ENCODE results near the gene SYTL3.
A peak's percentile ranks its signal among the peaks of the same experiment; 100 is the strongest.
"Not testable (repeated sequence)": the region's sequence is repeated elsewhere in the genome, so short reads cannot be mapped to it uniquely, and the experiment has no call there.

The SYTL3 gene

DNA sequence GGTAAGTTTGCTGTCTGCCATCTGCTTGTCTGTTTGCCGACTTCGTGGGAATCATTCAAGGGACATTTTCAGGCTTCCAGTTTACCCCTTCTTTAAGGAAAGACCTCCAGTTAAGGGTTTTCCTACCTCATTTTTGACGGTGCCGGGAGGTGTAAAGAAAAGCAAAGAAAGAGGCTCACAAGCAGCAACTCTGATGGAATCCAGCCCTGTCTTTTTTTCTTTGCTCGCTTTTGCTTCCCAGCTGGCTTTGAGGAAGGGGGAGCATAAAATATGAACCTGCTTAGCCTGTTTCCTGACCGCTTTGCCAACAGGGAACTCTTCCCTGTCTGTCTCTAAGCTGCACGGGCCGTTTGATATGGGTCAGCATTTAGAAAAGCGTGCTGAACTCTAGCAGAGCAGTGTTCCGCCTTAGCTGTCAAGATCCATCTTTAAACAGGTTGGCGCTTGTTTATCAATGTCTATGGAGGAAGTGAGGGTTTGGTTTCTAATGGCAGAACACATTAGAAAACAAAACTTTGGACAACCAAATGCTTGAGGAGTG lies 13.8 kb downstream of the SYTL3 start:
- no peak for DNase-seq (ENCODE audit: low read depth)

DNA sequence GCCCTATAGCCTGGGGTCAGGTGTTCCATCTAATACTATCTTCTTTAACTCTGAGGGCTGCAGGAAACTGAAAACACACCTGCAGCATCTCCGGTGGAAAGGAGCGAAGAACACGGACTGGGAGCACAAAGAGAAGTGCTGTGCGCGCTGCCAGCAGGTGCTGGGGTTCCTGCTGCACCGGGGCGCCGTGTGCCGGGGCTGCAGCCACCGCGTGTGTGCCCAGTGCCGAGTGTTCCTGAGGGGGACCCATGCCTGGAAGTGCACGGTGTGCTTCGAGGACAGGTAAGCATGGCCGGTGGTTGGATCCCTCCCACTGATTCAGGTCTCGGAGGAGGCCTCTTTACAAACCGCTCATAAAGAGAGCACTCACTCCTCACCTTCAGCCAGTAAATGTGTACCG lies 15.5 kb downstream of the SYTL3 start:
- no peak for DNase-seq (ENCODE audit: low read depth)

DNA sequence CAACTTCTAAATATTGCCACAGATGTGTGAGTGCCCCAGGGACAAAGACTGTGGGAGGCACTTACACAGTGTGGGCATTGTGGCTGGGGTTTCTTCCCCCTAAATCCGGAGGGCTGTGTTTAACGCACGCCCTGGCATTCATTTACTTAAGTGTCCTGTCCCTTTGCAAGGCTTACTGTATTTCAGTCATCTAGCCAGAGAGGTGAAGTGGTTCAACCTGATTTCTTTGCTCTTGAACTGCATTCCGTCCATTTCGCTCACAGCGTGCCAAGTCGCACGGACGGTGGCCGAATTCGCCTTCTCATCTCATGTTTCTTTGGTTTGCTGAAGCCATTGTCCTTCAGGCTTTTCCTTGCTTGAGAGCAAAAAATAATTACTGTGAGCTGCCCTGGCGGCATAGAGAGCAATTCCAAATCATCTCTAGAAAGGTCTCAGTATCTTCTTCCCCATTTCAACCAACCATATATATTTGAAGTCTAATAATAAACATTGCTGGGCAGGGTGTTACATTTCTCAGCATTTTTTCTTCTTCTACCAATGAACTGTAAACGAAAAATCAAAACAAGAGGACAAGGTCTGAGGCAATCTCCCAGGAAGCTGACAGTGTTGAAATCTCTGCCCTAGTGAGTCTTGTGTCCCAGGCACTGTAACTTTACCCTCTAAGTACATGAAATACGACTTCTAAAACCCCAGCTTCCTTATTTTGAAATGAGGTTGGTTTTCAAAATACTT lies 16.9 kb downstream of the SYTL3 start:
- DNase-seq (ENCODE audit: low read depth) = no peak

DNA sequence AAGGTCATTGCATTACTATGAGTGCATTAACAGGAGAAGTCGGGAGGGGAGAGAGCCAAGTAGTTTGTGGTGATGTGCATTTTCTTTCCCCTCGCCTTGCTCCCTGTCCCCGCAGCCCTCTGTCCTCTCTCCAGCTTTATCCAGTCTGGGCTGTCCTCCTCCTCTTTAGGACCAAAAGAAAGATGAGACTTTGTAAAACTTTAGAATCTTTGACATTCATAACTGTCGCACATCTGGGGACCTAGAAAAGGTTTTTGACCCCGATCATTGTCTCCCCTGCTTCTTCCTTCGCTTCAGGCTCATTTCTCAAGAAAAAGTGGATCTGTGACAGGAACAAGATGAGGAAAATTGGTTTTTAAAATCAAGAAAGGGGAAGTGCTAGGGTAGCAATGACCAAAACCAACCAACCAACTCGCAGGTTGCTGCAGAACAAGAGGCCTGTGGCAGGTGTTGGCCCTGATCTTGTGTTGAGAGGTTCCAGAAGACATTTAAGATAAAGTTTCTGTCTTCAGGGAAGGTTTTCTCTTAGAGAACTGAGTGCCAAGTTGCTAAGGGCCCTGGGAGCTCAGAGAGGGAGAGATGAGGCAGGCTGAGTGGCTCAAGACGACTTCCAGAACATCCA lies 17.6 kb downstream of the SYTL3 start:
- DNase-seq (ENCODE audit: low read depth) = no peak

DNA sequence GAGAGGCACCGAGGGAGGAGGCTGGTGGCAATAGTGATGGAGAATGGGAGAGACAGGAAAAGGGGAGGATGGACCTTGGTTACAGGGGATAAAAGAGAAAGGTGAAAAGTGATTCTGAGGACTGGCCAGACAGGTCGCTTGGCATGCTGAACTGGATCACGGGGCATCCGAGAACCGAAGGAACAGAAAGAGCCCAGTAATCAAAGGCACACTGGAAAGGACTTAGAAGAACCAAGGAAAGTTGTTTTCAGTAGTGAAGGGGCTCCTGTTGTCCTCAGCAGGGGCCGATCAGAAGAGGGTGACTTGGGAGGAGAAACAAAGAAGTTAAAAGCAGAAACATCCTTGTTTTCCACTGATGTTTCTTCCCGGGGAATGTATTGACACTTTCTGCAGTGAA lies 18.9 kb downstream of the SYTL3 start:
- DNase-seq (ENCODE audit: low read depth) = no peak

DNA sequence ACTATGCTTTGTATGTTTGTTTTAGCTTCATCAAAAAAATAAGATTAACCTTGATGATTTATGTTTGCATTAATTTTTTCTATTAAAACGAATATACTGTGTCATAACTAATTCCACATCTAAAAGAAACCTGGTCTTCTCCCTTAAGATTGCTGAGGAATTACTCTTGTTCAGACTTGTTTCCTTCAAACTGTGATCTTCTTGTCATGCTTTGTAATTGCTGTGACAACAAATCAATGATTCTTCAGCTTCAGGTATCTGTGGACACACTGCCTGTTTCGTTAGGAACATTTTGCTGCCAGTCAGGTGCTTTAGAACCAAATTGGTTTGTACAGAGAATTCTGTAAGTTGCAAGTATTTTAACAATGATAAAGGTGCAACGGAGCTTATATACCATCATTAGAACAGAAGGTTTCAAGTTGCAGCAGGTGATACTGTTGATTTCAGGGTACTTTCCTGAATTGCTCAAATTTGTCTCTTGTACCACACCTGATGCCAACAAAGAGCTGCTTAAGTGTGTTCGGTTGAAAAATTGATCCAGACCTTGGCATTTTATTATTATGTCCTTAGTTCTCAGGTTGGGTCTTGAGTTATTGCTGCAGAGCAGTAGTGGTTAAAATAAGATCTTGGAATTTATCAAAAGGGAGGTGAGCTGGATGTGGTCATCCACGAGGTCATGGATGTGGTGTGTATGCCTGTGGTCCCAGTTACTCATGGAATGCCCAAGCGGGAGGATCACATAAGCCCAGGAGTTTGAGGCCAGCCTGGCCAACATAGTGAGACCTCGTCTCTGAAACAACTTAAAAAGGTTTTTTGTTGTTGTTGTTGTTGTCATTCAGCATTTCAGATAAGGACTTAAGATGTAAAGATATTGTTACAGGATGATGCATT lies 19.5 kb downstream of the SYTL3 start:
- DNase-seq (ENCODE audit: low read depth) = no peak

DNA sequence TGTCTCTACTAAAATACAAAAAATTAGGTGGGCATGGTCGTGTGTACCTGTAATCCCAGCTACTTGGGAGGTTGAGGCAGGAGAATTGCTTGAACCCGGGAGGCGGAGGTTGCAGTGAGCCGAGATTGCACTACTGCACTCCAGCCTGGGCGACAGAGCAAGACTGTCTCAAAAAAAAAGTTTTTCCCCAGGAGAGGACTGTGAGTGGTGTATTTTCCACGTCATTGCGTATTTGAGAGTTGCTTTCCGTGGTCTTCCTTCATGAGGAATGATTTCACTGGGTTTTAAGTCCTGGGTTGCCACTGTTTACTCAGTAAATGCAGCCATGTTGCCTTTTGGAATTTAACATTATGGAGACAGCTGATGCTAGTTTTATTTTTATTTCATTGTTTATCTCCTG lies 22.3 kb downstream of the SYTL3 start:
- not testable (repeated sequence) for DNase-seq (ENCODE audit: low read depth)

DNA sequence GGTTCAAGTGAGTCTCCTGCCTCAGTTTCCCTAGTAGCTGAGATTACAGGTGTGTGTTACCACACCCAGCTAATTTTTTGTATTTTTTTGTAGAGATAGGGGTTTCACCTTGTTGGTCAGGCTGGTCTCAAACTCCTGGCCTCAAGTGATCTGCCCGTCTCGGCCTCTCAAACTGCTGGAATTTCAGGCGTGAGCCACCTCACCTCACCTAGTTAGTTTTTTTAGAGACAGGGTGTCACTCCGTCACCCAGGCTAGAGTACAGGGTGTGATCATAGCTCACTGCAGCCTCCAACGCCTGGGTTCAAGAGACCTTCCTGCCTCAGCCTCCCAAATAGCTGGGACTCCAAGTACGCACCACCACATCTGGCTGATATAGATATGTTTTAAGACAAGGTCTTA lies 22.9 kb downstream of the SYTL3 start:
- no peak for DNase-seq (ENCODE audit: low read depth)

DNA sequence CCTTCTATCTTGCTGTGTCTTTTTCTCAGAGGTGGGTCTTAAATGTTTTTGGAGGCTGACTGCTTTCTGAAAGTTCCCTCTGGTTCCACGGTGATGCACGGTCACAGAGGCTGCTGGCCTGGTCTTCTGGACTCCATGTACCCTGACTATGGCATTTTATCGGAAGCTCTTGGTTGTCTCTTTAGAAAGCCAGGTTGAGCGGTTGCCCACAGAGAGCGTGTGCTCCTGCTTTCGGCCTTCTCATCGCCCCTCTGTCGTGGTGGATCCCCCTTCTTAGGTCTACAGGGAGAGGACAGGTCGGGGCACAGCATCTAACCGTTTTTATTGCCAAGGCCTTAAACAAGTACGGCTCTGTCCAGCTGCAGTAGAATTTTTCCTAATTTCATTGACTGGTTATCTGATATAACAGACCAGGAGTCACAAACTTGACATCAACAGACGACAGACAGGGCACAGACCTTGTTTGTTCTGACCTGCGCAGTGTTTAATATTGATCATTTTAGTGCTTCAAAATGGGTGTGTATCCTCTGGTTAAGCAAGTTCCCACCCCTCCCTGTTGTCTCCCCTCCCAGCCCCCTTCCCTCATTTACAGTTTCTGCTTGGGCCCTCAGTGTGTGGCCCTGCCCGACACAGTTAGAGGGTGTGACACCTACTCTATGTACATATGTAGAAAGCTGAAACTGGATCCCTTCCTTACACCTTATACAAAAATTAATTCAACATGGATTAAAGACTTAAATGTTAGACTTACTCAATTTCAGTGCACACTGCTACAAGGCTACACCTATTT lies 24.7 kb downstream of the SYTL3 start:
- no peak for DNase-seq (ENCODE audit: low read depth)

DNA sequence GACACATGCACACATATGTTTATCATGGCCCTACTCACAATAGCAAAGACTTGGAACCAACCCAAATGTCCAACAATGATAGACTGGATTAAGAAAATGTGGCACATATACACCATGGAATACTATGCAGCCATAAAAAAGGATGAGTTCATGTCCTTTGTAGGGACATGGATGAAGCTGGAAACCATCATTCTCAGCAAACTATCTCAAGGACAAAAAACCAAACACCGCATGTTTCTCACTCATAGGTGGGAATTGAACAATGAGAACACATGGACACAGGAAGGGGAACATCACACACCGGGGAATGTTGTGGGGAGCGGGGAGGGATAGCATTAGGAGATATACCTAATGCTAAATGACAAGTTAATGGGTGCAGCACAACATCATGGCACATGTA lies 27.2 kb downstream of the SYTL3 start:
- not testable (repeated sequence) for DNase-seq (ENCODE audit: low read depth)

DNA sequence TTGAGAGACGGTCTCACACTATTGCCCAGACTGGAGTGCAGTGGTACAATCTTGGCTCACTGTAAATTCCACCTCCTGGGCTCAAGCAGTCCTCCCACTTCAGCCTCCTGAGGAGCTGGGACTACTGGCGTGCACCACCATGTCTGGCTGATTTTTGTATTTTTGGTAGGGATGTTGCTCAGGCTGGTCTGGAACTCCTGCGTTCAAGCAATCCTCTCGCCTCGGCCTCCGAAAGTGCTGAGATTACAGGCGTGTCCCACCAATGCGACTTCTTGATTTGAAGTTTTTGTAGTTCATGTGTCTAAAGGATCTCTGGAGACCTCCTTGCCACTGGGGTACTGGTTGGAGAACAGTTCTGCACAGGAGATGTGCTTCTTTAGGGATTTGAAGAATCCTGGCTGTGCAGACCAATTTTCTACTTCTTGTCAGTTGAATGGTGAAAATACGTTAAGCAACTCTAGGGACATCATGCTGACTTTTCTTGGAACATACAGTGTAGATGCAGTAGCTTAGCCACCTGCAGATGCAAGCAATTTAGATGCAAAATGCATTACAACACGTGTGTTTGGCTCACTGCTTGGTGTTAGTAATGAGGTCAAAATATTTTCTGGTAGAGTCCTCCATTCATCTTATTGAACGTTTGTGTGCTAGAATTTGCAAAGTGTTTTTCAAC lies 28.2 kb downstream of the SYTL3 start:
- no peak for DNase-seq (ENCODE audit: low read depth)

DNA sequence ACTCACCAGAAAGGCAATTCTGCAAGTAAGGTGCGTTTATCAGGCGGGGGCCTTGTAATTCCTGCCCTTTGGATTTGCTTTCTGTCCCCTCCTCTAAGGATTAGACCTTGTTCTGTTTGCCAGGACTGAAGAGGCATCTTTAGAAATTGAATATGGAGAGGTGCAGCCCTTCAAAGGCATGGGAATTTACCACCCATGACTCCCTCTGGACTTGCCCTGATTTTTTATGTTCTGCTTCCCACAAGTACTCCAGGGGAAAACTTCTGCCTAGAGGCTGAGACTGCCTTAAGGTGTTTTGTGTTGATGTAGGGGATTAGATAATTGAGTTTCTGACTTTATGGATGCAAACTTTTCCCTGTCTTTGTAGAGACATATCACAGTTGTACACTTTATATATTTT lies 30.2 kb downstream of the SYTL3 start:
- no peak for DNase-seq (ENCODE audit: low read depth)

DNA sequence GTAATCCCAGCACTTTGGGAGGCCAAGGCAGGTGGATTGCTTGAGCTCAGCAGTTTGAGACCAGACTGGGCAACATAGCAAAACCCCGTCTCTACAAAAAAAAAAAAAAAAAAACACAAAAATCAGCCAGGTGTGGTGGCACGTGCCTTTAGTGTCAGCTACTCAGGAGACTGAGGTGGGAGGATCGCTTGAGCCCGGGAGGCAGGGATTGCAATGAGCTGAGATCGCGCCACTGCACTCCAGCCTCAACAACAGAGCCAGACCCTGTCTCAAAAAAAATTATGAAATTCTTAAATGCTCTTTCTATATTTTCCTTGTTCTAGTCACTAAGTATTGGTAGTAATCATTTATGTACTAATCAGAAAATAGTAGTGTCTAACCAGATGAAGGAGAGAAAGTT lies 30.6 kb downstream of the SYTL3 start:
- no peak for DNase-seq (ENCODE audit: low read depth)

DNA sequence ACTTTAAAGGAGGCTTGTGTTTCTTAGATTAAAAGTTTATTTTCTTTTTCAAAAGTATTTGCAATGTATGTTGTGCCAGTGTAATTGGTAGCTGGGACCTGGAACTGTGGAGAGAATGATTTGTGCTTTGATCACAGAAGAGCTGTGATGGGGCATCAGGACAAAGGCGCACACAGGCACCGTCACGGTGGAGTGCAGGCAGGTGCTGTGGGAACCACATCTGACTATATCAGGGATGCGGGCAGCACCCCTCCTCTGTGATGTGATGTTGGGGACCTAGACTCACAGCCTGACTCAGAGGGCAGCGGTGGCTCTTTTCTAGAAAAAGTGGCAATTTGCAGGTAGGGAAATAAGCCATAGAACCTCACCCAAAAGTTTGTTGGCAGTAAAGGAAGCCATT lies 34.5 kb downstream of the SYTL3 start:
- DNase-seq (ENCODE audit: low read depth) = no peak

DNA sequence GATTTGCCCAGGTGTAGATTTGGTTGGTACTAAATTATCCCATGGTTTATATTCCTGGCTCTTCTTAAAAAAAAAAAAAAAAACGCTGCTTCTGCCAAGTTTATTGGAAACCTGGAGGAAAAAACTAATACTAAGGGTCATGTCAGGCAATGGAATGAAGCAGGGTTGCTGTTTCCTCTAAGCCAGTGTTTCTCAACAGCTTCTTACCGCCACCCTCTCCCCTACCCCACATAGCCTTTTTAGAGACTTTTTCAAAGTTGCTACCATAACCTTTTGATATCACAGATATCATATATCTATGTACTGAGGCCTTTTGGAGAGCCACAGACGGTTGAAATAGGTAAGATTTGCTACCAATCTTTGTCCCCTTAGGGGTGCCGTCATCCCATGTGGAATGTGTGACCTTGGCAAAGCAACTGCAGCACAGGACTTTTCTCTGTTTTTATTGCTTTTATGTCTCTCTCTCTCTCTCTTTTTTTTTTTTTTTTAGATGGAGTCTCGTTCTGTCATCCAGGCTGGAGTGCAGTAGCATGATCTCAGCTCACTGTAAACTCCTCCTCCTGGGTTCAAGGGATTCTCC lies 35.0 kb downstream of the SYTL3 start:
- DNase-seq (ENCODE audit: low read depth) = no peak

DNA sequence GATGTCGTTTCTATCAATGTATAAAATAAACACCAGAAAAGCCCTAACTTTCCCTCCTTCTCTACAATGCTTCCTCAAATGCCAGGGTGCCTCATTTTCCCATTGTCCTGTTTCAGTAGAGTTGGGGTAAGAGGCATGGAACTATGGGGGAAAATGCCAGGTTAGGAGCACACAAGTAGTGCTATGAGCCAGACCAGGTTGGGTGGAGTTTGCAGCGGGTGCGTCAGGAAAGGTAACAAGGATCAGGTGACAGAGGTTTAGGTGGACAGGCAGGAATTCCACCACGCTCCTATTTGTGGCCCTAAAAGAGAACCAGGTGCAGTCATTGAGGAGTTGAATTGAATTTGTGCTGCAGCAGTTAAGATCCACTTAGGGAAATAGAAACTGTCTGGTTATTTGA lies 36.5 kb downstream of the SYTL3 start:
- no peak for DNase-seq (ENCODE audit: low read depth)

DNA sequence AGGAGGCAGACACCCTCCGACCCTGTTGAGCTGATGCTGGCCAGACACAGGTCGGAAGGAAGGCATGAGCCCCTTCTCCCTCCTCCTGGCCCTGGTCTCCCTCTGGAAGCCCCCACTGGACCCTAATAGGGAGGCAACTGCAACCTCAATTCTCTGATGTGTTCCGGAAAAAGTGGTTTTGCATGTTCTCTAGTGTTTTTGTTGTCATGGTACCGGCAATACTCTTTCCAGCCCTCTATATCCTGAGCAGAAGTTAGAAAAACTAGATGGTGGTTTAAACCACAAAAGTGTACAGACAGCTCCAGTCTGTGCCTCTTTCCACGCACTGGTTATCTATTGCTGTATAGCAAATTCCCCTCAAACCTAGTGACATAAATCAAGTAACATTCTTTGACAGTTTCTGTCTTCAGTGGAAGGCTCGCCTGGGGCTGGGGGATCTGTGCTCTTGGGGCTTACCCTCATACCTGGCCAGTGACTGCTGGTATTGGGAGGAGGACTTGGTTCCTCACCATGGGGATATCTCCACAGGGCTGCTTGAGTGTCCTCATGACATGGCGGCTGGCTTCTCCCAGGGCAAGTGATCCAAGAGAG lies 37.0 kb downstream of the SYTL3 start:
- peak; percentile 22 for DNase-seq (ENCODE audit: low read depth)

DNA sequence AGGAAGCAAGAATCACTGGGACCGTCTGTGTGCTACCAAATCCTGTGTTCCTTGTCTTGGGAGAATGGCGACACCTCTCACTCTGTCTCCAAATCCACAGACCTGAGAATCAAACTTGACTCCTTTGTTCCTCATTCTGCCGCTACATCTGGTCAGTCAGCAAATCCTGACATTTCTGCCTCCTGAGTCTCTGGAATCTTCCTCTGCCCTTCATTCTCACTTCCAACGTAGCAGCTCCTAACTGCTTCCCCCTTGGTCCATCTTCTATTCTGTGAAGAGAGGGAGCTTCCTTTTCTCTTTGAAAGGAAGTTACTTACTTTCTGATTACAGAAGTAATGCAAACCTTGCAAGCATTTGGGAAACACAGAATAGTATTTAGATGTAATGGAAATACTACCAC lies 37.7 kb downstream of the SYTL3 start:
- DNase-seq (ENCODE audit: low read depth) = no peak

DNA sequence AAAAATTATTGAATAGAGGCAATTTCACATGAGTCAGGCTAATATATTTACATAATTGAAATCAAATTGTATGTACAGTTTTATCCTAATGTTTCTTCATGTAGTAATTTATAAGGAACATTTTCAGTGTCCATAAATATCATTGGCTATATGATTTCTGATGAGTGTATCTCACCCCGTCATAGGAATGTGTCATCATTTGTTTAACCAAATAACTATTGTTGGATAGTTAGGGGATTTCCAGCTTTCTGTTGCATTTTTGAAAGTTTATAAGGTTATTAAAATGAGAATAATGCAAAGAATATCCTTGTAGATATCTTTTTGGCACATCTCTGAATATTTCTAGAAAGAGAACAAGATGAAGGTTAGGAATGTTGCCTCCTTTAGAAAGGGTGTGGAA lies 39.0 kb downstream of the SYTL3 start:
- DNase-seq (ENCODE audit: low read depth) = no peak

DNA sequence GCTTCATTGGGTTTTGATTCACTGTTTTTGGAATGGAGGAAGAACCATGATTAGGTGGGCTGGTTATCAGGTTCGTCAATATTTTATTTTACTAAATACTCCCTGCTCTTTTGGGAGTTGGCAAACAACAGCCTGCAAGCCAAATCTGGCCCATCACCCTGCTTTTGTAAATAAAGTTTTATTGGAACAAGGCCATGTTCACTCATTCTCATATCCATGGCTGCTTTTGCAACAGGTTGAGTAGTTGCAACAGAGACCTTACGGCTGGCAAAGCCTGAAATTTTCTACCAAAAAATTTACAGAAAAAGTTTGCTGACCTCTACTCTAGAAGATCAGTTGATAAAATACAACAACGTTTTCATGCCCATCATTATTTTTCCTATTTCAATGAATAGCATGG lies 45.1 kb downstream of the SYTL3 start:
- no peak for DNase-seq (ENCODE audit: low read depth)

DNA sequence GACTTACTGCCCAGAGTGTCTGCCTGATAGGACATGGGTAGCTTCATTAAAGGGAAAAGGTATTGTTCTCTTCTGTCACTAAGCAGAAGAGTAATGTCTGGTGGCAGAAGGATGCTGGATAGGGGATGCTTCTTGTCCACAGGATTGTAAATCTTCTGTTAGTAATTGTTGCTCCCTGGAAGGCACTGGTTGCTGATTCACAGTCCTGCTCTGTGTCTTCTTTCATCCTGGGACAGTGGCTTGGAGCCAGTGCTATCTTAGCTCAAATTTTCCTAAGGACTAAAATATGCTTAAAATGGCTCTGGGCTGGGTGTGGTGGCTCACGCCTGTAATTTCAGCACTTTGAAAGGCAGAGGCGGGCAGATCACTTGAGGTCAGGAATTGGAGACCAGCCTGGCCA lies 48.0 kb downstream of the SYTL3 start:
- DNase-seq (ENCODE audit: low read depth) = no peak
